DND-41 (cell line): ENCODE data around the gene GPALPP1.

ENCODE experiments used
- ATAC-seq: fragments of 200-7000 bp; cut with Tn5 transposase; 3 replicates; pipeline ENCODE4 v1.9.1; 2021; ENCODE audit warnings: low read depth; ENCODE audit not compliant: insufficient read depth
- DNase-seq: peaks from one replicate; pipeline ENCODE4 v3.0.0-alpha.2; 2020
- H2AFZ ChIP-seq: 2 replicates; pipeline ENCODE4 v1.6.0; 2012; ENCODE audit warnings: low read depth, low read length
- H3K27ac ChIP-seq: 2 replicates; pipeline ENCODE4 v1.5.1; 2012; ENCODE audit warnings: low read length, inconsistent platforms
- H3K27me3 ChIP-seq: fragments of 200-600 bp; sonication (generic); 2 replicates; pipeline ENCODE4 v1.6.0; 2012; ENCODE audit warnings: low read length, mild to moderate bottlenecking, inconsistent platforms; ENCODE audit not compliant: insufficient read depth, poor library complexity
- H3K36me3 ChIP-seq: 2 replicates; pipeline ENCODE4 v1.5.1; 2012; ENCODE audit warnings: low read length, inconsistent platforms; ENCODE audit not compliant: insufficient read depth
- H3K4me1 ChIP-seq: 2 replicates; pipeline ENCODE4 v1.5.1; 2012; ENCODE audit warnings: mild to moderate bottlenecking, low read length; ENCODE audit not compliant: insufficient read depth
- H3K4me2 ChIP-seq: 2 replicates; pipeline ENCODE4 v1.6.0; 2012; ENCODE audit warnings: mild to moderate bottlenecking, moderate library complexity, low read length, inconsistent platforms; ENCODE audit not compliant: insufficient read depth
- H3K4me3 ChIP-seq, 2 experiments: fragments of 200-600 bp in 1 of 2; shearing (Covaris generic) in 1 of 2; 2 replicates each; pipeline ENCODE4 v1.5.1; 2012 to 2016; ENCODE audit warnings: inconsistent platforms in 2 of 2, low read length in 2 of 2, mild to moderate bottlenecking in 2 of 2, low read depth in 1 of 2, moderate library complexity in 1 of 2
- H3K79me2 ChIP-seq: 2 replicates; pipeline ENCODE4 v1.6.0; 2012; ENCODE audit warnings: low read length, inconsistent platforms; ENCODE audit not compliant: insufficient read depth
- H3K9ac ChIP-seq: 2 replicates; pipeline ENCODE4 v1.6.0; 2012; ENCODE audit warnings: low read depth, mild to moderate bottlenecking, inconsistent platforms, low read length, moderate library complexity
- H3K9me3 ChIP-seq: 2 replicates; pipeline ENCODE4 v1.5.1; 2012; ENCODE audit warnings: low read length, moderate library complexity, mild to moderate bottlenecking, inconsistent platforms; ENCODE audit not compliant: insufficient read depth, severe bottlenecking
- H4K20me1 ChIP-seq: 2 replicates; pipeline ENCODE4 v1.6.0; 2012; ENCODE audit warnings: low read length; ENCODE audit not compliant: insufficient read depth
- EZH2 ChIP-seq: IDR thresholded peaks from 3 replicates; pipeline ENCODE4 v1.6.1; 2012; ENCODE audit warnings: borderline replicate concordance, low read depth, mild to moderate bottlenecking, moderate library complexity, low read length, inconsistent platforms; ENCODE audit not compliant: severe bottlenecking
- TF ChIP-seq, protein P1 (sequence below): IDR thresholded peaks from 2 replicates; pipeline ENCODE4 v1.5.1; 2012; ENCODE audit warnings: borderline replicate concordance, low read length, moderate library complexity, mild to moderate bottlenecking; ENCODE audit not compliant: poor library complexity, severe bottlenecking; ENCODE audit errors: extremely low read depth

Gene GPALPP1

DNA sequence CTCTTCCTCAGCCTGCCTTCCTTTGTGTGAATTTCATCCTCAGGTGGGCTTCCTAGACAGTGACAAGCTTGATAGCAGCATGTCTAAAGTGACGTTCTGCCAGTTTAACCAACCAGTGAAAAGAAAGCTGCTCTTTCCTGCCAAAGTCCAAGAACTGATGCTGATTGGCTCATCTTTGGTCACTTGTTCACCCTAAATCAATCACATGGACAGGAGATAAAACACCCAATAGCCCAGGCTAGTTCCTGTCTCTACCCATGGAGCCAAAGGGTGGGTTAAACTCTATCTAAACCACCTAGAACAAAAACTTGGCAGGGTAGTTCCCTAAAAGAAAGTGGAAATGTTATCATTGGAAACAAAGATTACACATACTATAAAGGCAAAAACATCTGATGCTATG is 50.8 kb downstream of the GPALPP1 start:
- Histone ChIP-seq H3K4me2 (no peak overlapping the region), H3K36me3 (no peaks in the 10 kb centered on the region), H3K79me2 (no peaks in the 10 kb centered on the region), H3K4me3 (no peak overlapping the region), H3K27me3 (no peaks in the 10 kb centered on the region), H2AFZ (no peak overlapping the region), H4K20me1 (no peaks in the 10 kb centered on the region), H3K9ac (no peak overlapping the region), H3K4me1 (no peaks in the 10 kb centered on the region), H3K9me3 (no peaks in the 10 kb centered on the region), H3K27ac (no peak overlapping the region)
- no peak for ATAC-seq
- TF ChIP-seq EZH2, result no peak
- TF ChIP-seq, protein P1, sequence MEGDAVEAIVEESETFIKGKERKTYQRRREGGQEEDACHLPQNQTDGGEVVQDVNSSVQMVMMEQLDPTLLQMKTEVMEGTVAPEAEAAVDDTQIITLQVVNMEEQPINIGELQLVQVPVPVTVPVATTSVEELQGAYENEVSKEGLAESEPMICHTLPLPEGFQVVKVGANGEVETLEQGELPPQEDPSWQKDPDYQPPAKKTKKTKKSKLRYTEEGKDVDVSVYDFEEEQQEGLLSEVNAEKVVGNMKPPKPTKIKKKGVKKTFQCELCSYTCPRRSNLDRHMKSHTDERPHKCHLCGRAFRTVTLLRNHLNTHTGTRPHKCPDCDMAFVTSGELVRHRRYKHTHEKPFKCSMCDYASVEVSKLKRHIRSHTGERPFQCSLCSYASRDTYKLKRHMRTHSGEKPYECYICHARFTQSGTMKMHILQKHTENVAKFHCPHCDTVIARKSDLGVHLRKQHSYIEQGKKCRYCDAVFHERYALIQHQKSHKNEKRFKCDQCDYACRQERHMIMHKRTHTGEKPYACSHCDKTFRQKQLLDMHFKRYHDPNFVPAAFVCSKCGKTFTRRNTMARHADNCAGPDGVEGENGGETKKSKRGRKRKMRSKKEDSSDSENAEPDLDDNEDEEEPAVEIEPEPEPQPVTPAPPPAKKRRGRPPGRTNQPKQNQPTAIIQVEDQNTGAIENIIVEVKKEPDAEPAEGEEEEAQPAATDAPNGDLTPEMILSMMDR, result no peak
- DNase-seq, result no peak

DNA sequence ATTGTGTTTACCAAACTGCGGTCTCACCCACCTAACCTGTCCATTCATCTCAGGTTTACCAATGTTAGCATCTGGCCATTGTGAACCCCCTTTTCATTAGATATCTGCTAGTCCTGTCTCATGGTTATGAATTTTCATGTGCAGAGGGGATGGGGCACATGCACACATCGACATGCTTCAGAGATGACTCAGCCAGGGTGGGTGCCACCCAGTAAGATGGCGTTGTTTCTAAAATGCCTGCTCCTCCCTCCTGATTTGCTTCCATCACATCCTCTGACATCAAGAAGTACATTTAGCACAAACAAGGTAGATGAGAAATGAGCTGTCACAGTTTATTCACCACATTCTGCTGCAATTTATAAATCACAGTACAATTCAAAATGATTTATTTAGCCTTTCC is 51.3 kb downstream of the GPALPP1 start:
- Histone ChIP-seq H3K27ac (no peak overlapping the region), H2AFZ (no peak overlapping the region), H3K27me3 (no peaks in the 10 kb centered on the region), H3K4me3 (no peak overlapping the region), H3K9ac (no peak overlapping the region), H3K79me2 (no peaks in the 10 kb centered on the region), H3K4me2 (no peak overlapping the region), H3K36me3 (no peaks in the 10 kb centered on the region), H4K20me1 (no peaks in the 10 kb centered on the region), H3K4me1 (no peaks in the 10 kb centered on the region), H3K9me3 (no peaks in the 10 kb centered on the region)
- DNase-seq (no peak), ATAC-seq (no peak)
- no peak for TF ChIP-seq EZH2
- TF ChIP-seq, protein P1, result no peak

DNA sequence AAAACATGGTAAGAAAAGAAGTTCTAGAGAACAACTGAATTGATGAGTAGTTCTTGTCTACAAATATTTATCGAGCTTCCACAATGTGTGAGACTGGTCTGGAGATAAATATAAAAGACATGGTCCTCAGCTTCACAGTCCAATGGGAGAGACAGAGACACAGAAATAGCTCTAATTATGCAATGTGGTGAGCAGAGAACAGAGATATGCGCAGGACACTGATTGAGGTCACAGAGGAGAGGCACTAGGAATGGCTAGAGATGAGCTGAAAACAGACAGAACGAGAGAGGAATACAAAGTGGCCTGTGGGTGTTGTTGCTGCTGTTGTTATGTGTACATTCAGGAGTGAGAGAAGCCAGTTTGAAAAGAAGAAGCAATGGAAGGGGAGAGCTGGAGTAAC is 53.2 kb downstream of the GPALPP1 start:
- H3K79me2 ChIP-seq, result no peaks in the 10 kb centered on the region

More for the DNA sequence above, 53.2 kb downstream of the GPALPP1 start:
- no peak overlapping the region for H3K4me3 ChIP-seq
- no peaks in the 10 kb centered on the region for H4K20me1 ChIP-seq
- ATAC-seq, result no peak
- H3K4me2 ChIP-seq, result no peak overlapping the region
- H2AFZ ChIP-seq, result no peak overlapping the region
- no peak for DNase-seq
- H3K36me3 ChIP-seq, result no peaks in the 10 kb centered on the region
- no peaks in the 10 kb centered on the region for H3K9me3 ChIP-seq
- no peaks in the 10 kb centered on the region for H3K27me3 ChIP-seq
- no peak overlapping the region for H3K27ac ChIP-seq
- no peak overlapping the region for H3K9ac ChIP-seq
- TF ChIP-seq EZH2, result no peak
- TF ChIP-seq, protein P1, result no peak
- peaks cover 3% of the 10 kb centered on the region; the same call in 1 of the 2 replicates for H3K4me1 ChIP-seq
